AG10803 (cell line): ENCODE data around the gene CUL7.
A peak's percentile ranks its signal among the peaks of the same experiment; 100 is the strongest.

Experiments
- DNase-seq: peaks from one replicate; pipeline ENCODE4 v3.0.0; 2010; ENCODE audit warnings: low read depth
- H3K4me3 ChIP-seq: 2 replicates; pipeline ENCODE4 v1.5.1; 2011; ENCODE audit warnings: mild to moderate bottlenecking, low read length, control low read depth
- TF ChIP-seq, protein P1 (sequence below): conservative IDR thresholded peaks from 2 replicates; pipeline ENCODE4 v1.5.1; 2011; ENCODE audit warnings: mild to moderate bottlenecking, low read length, control low read depth, inconsistent platforms

CUL7 gene

DNA sequence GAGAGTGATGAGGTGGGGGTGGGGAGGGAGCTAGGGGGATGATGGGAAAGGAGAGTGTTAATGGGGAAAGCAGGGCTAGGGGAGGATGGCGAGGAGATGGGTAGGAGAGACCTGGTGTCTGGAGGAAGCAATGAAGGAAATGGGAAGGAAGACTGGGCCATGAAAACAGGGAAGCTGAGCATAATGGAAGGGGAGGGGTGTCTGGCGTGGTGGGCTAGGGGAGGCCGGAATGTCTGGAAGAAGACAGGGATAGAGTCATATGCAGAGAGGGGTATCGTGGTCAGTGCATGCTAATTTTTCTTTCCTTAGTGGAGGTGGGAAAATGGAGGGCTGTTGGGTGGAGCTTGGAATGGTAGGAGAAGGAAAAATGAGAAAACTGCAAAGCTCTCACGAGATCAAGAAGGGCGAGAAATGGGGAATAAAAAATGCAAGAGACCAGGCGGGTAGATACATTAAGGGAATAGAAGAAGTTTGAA, 39.2 kb downstream of the CUL7 start:
- TF ChIP-seq, protein P1, sequence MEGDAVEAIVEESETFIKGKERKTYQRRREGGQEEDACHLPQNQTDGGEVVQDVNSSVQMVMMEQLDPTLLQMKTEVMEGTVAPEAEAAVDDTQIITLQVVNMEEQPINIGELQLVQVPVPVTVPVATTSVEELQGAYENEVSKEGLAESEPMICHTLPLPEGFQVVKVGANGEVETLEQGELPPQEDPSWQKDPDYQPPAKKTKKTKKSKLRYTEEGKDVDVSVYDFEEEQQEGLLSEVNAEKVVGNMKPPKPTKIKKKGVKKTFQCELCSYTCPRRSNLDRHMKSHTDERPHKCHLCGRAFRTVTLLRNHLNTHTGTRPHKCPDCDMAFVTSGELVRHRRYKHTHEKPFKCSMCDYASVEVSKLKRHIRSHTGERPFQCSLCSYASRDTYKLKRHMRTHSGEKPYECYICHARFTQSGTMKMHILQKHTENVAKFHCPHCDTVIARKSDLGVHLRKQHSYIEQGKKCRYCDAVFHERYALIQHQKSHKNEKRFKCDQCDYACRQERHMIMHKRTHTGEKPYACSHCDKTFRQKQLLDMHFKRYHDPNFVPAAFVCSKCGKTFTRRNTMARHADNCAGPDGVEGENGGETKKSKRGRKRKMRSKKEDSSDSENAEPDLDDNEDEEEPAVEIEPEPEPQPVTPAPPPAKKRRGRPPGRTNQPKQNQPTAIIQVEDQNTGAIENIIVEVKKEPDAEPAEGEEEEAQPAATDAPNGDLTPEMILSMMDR, result no peak
- DNase-seq, result peak; percentile 49
- H3K4me3 ChIP-seq, result peak overlapping the region; percentile 81

DNA sequence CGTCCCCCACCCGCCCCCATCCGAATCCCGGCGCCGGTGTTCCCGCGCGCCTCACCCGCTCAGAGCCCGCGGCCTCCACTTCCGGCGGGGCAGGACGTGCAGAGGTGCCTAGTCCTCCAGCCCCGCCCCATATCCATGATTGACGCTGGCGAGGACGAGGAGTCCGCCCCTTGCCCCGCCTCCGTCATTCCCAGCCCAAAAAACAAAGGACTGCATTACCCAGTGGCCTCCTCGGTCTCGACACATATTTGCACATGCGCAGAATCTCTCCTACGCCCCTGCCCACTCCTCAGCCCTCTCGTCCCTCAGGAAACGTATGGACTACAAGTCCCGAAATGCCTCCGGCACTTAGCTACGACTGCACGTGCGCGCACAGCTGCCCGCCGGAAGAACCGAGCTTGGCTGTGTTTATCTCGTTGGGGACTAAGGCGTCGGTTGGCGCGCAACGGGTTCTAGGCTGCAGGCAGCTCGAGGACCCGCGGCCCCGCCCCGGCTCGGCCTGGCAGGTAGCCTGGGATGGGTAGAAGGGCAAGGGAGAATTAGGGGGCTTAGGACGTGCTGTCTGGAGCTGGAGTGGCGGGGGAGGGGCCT, 39.7 kb downstream of the CUL7 start, which contains the start of the genes KLHDC3 and MEA1:
Gene KLHDC3, plus strand, starts transcription at position 407 of the 591 bp plus-strand sequence. CDS start 2,944 bp downstream, outside the sequence.
Gene MEA1, minus strand, starts transcription at position 104 of the 591 bp plus-strand sequence. CDS start 133 bp downstream, outside the sequence.
- H3K4me3 ChIP-seq, result peak within 1 kb of the TSS; percentile 81
- peak; percentile 100 for DNase-seq
- TF ChIP-seq, protein P1, result no peak

DNA sequence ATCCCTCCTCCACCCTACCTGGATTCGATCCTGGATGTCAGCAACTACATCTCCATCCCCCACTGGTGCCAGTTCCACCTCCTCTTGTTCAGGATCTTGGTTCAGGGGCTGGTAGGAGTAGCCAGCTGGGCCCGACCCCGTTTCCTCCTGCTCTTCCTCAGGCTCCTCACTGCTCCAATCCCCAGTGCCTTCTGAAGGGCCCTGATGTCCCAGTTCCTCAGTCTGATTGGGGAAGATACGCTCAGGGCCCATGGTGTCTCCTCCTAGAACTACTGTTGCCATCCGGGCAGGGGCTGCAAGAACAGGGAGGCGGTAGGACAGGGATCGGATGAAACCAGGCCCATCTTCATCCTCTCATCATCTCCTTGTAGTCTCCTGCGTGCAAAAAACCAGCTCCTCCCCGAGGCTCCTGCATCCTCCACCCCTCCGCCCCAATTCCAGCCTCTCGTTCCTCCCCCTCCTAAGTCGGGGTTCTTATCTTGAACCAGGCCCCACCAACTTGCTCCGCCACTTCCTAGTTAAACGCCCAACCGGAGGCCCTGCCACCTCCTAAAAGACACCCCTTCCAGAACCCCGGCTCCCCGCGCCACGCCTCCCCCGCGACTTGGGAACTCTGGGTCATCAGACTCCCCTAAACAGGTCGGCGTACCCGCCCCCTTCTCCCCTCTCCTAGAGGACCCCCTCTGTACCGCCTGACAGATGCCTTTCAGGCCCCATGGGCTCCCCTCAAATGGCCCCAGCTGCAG, 40.4 kb downstream of the CUL7 start:
- peak overlapping the region; percentile 77 for H3K4me3 ChIP-seq
- TF ChIP-seq, protein P1, result no peak
- DNase-seq, result peak; percentile 36

DNA sequence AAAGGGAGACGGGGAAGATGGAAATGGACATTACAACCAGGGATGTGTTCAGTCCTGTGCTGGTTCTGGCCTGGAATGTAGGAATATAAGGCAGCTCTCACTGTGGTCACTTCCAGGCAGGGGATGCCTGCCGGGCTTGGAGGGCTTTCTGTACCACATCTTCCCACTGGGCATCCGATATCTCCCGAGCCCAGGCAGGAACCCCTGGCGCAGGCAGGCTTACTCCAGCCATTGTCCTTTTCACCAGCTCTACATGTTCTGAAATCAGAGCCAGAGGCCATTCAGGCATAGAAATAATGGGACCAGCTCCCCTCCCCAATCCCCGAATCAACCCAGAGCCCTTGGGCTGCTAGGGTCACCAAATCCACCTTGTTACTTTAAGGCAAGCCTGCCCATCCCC, 41.3 kb downstream of the CUL7 start:
- H3K4me3 ChIP-seq, result peak overlapping the region; percentile 77
- TF ChIP-seq, protein P1, result no peak

DNA sequence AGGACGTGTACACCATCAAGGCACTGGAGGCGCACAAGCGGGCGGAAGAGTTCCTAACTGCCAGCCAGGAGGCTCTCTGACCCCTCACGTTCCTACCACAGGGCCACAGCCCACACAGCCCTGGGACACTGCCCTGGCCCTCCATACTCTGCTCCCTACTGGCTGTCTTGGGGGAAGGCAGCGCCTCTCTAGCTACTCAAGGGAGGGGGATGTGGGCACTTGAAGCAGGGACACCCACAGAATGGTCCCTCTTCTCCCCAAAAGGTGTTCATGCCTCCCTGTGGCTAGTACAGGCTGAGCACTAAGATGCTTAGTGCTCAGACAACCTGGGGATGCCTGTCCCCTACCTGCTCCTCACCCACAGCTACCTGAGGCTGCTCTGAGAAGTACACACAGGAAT, 42.4 kb downstream of the CUL7 start:
- no peak overlapping the region for H3K4me3 ChIP-seq
- DNase-seq, result no peak
- TF ChIP-seq, protein P1, result no peak

More for the DNA sequence above, 41.3 kb downstream of the CUL7 start:
- DNase-seq, result no peak

DNA sequence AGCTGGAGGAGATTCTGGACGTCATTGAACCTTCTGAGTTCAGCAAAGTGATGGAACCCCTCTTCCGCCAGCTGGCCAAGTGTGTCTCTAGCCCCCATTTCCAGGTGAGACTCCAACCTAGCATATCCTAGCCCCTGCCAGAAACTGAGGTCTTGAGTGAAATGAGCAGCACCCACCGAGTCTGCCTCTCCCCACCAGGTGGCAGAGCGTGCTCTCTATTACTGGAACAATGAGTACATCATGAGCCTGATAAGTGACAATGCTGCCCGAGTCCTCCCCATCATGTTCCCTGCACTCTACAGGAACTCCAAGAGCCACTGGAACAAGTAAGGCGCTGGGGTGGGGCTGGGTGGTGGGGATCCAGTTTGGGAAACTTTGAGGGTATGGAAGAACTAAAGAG, 44.5 kb downstream of the CUL7 start:
- peak; percentile 40 for DNase-seq
- no peak overlapping the region for H3K4me3 ChIP-seq
- TF ChIP-seq, protein P1, result peak; percentile 54
